HEK293T (cell line): ENCODE results near the gene MIGA1.

ENCODE experiments used
- CTCF ChIA-PET: fragments of 350-600 bp; formaldehyde crosslinking; extraction: SDS; loops from one replicate; lab custom pipeline; 2021; ENCODE audit warnings: antibody characterized with exemption, inconsistent platforms; lab: Yijun Ruan, JAX
- POLR2A ChIA-PET: fragments of 350-600 bp; formaldehyde crosslinking; extraction: SDS; loops from one replicate; lab custom pipeline; 2020; ENCODE audit warnings: antibody characterized with exemption, inconsistent platforms; lab: Yijun Ruan, JAX
- DNase-seq: peaks from one replicate; pipeline ENCODE4 v3.0.0; 2012; ENCODE audit warnings: mixed read lengths; ENCODE audit errors: extremely low spot score
- ARNT ChIP-seq: fragments of 450-650 bp; IDR thresholded peaks from 2 replicates; pipeline ENCODE4 v1.6.1; 2017; ENCODE audit warnings: mild to moderate bottlenecking
- BHLHE40 ChIP-seq: fragments of 450-650 bp; IDR thresholded peaks from 2 replicates; pipeline ENCODE4 v1.6.1; 2016; ENCODE audit warnings: mild to moderate bottlenecking, moderate library complexity, borderline replicate concordance
- CTBP1 ChIP-seq: fragments of 450-650 bp; IDR thresholded peaks from 2 replicates; pipeline ENCODE4 v1.6.1; 2016; ENCODE audit warnings: borderline replicate concordance
- ELF4 ChIP-seq: fragments of 450-650 bp; IDR thresholded peaks from 2 replicates; pipeline ENCODE4 v1.6.1; 2017; ENCODE audit warnings: antibody characterized with exemption
- FOXA1 ChIP-seq: fragments of 450-650 bp; IDR thresholded peaks from 2 replicates; pipeline ENCODE4 v1.6.1; 2016; ENCODE audit warnings: mild to moderate bottlenecking
- FOXK2 ChIP-seq: fragments of 450-650 bp; IDR thresholded peaks from 2 replicates; pipeline ENCODE4 v1.6.1; 2016; ENCODE audit warnings: mild to moderate bottlenecking
- FOXM1 ChIP-seq: fragments of 450-650 bp; IDR thresholded peaks from 2 replicates; pipeline ENCODE4 v1.6.1; 2017; ENCODE audit warnings: mild to moderate bottlenecking, borderline replicate concordance
- HDGF ChIP-seq: fragments of 450-650 bp; IDR thresholded peaks from 2 replicates; pipeline ENCODE4 v1.6.1; 2017; ENCODE audit warnings: antibody characterized with exemption, borderline replicate concordance
- L3MBTL2 ChIP-seq: fragments of 450-650 bp; conservative IDR thresholded peaks from 2 replicates; pipeline ENCODE4 v1.6.1; 2016; ENCODE audit warnings: mild to moderate bottlenecking
- LEF1 ChIP-seq: fragments of 450-650 bp; IDR thresholded peaks from 2 replicates; pipeline ENCODE4 v1.6.1; 2017; ENCODE audit warnings: mild to moderate bottlenecking, borderline replicate concordance
- NFRKB ChIP-seq: fragments of 450-650 bp; IDR thresholded peaks from 2 replicates; pipeline ENCODE4 v1.6.1; 2016; ENCODE audit warnings: mild to moderate bottlenecking, moderate library complexity
- PKNOX1 ChIP-seq: fragments of 450-650 bp; IDR thresholded peaks from 2 replicates; pipeline ENCODE4 v1.6.1; 2016
- SP1 ChIP-seq: fragments of 450-650 bp; IDR thresholded peaks from 2 replicates; pipeline ENCODE4 v1.6.1; 2017
- SUZ12 ChIP-seq: fragments of 450-650 bp; IDR thresholded peaks from 2 replicates; pipeline ENCODE4 v1.6.1; 2016; ENCODE audit warnings: mild to moderate bottlenecking
- TARDBP ChIP-seq: fragments of 450-650 bp; IDR thresholded peaks from 2 replicates; pipeline ENCODE4 v1.6.1; 2016
- ZNF384 ChIP-seq: fragments of 450-650 bp; IDR thresholded peaks from 2 replicates; pipeline ENCODE4 v1.6.1; 2016

MIGA1 gene

GRCh38 chr1:77925956-77926355 lies 146.5 kb downstream of the MIGA1 start:
- ChIA-PET POLR2A (no interaction called here), CTCF (no interaction called here)
- TF ChIP-seq PKNOX1, result no peak
- TF ChIP-seq SUZ12, result no peak
- no peak for TF ChIP-seq FOXA1
- no peak for TF ChIP-seq FOXK2
- no peak for TF ChIP-seq ZNF384
- TF ChIP-seq TARDBP, result no peak
- no peak for TF ChIP-seq ELF4
- TF ChIP-seq L3MBTL2, result no peak
- no peak for TF ChIP-seq CTBP1
- TF ChIP-seq LEF1, result no peak
- no peak for TF ChIP-seq ARNT
- no peak for TF ChIP-seq FOXM1
- no peak for TF ChIP-seq BHLHE40
- no peak for TF ChIP-seq SP1
- no peak for TF ChIP-seq HDGF
- no peak for TF ChIP-seq NFRKB
- no peak for DNase-seq

DNA sequence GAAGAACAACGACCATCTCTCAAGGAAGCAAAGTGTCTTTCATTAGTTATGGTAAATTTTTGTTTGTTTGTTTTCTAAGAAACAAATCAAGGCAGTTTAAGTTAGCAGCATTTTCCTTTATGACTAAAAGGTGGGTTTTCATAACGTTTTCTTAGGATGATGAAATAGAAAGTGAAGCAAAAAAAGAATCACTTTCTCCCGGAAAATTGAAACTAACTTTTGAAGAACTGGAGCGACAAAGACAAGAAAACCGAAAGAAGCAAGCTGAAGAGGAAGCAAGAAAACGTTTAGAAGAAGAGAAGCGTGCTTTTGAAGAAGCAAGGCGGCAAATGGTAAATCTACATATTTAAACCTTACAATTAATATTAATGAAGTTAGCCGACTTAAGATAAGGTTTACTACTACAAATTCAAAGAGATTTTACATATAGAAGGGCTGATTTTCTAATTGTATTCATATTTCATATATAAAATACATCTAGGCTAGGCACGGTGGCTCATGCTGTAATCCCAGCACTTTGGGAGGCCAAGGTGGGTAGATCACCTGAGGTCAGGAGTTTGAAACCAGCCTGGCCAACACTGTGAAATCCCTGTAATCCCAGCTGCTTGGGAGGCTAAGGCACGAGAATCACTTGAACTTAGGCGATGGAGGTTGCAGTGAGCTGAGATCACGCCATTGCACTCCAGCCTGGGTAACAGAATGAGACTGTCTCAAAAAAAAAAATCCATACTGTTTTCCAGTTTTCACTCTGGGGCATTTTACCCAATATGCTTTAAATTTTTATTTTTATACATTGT lies 147.3 kb downstream of the MIGA1 start:
- TF ChIP-seq BHLHE40 (no peak), HDGF (no peak), LEF1 (no peak), ARNT (no peak)
- CTCF ChIA-PET, result no interaction called here
- POLR2A ChIA-PET, result no interaction called here
- DNase-seq, result no peak

- no peak for TF ChIP-seq L3MBTL2
- TF ChIP-seq LEF1, result no peak
- TF ChIP-seq FOXM1, result no peak
- TF ChIP-seq ZNF384, result no peak
- no peak for TF ChIP-seq FOXK2
- no peak for TF ChIP-seq BHLHE40
- TF ChIP-seq SUZ12, result no peak
- ChIA-PET POLR2A (no interaction called here), CTCF (no interaction called here)
- no peak for DNase-seq
Measured at GRCh38 chr1:77927414-77927813, 148.0 kb downstream of the MIGA1 start.
